Stimulated activated memory B cell treated with anti-CD40 and anti-IgM and Interleukin-4, amounts not matched to agents 10 μg/mL and 1 μg/mL and 100 μg/mL, for 72 hours (primary cell): ENCODE measurements around the gene WDFY1.

Experiments used
- ATAC-seq: fragments of 150-1000 bp; cut with Tn5 transposase; 2 replicates; pipeline ENCODE4 v1.10.0; 2021
- H3K27ac Mint-ChIP-seq: one replicate; pipeline ENCODE4 v1.8.0; 2022; ENCODE audit warnings: mild to moderate bottlenecking, mixed read lengths
- H3K27me3 Mint-ChIP-seq: one replicate; pipeline ENCODE4 v1.8.0; 2022; ENCODE audit warnings: mixed read lengths
- H3K36me3 Mint-ChIP-seq: one replicate; pipeline ENCODE4 v1.8.0; 2022; ENCODE audit warnings: mixed read lengths
- H3K4me1 Mint-ChIP-seq: one replicate; pipeline ENCODE4 v1.8.0; 2022; ENCODE audit warnings: mixed read lengths
- H3K4me3 Mint-ChIP-seq: one replicate; pipeline ENCODE4 v1.8.0; 2022; ENCODE audit warnings: mild to moderate bottlenecking, moderate library complexity, mixed read lengths
- H3K9me3 Mint-ChIP-seq: one replicate; pipeline ENCODE4 v1.8.0; 2022; ENCODE audit warnings: mixed read lengths

Gene WDFY1

GRCh38 chr2:223870840-223871611, 74.1 kb downstream of the WDFY1 start:
- H3K27me3 Mint-ChIP-seq: no peaks in the 10 kb centered on the region
- H3K4me3 Mint-ChIP-seq: no peak overlapping the region
- no peak overlapping the region for H3K27ac Mint-ChIP-seq
- H3K9me3 Mint-ChIP-seq: no peaks in the 10 kb centered on the region
- peaks cover 7% of the 10 kb centered on the region for H3K4me1 Mint-ChIP-seq
- H3K36me3 Mint-ChIP-seq: peaks cover 29% of the 10 kb centered on the region
- no peak for ATAC-seq

GRCh38 chr2:223868005-223868404, 77.1 kb downstream of the WDFY1 start:
- ATAC-seq: no peak
- Mint-ChIP-seq H3K4me1 (peaks cover 22% of the 10 kb centered on the region), H3K27ac (no peak overlapping the region), H3K9me3 (no peaks in the 10 kb centered on the region), H3K4me3 (no peak overlapping the region), H3K36me3 (peaks cover 23% of the 10 kb centered on the region), H3K27me3 (no peaks in the 10 kb centered on the region)

GRCh38 chr2:223865907-223866508, 79.1 kb downstream of the WDFY1 start:
- no peaks in the 10 kb centered on the region for H3K27me3 Mint-ChIP-seq
- H3K36me3 Mint-ChIP-seq: peaks cover 18% of the 10 kb centered on the region
- H3K4me3 Mint-ChIP-seq: no peak overlapping the region
- no peak for ATAC-seq
- H3K27ac Mint-ChIP-seq: peak overlapping the region; percentile 63
- H3K4me1 Mint-ChIP-seq: peaks cover 26% of the 10 kb centered on the region
- no peaks in the 10 kb centered on the region for H3K9me3 Mint-ChIP-seq

- Mint-ChIP-seq H3K27ac (peak overlapping the region; percentile 63), H3K36me3 (peaks cover 24% of the 10 kb centered on the region), H3K4me3 (peak overlapping the region; percentile 16), H3K27me3 (no peaks in the 10 kb centered on the region), H3K4me1 (peaks cover 34% of the 10 kb centered on the region), H3K9me3 (no peaks in the 10 kb centered on the region)
- ATAC-seq: peak; percentile 71
Observed at GRCh38 chr2:223865124-223865523, 80.0 kb downstream of the WDFY1 start.

GRCh38 chr2:223863491-223863890, 81.6 kb downstream of the WDFY1 start:
- H3K4me3 Mint-ChIP-seq: no peak overlapping the region
- peaks cover 46% of the 10 kb centered on the region for H3K4me1 Mint-ChIP-seq
- H3K9me3 Mint-ChIP-seq: no peaks in the 10 kb centered on the region
- H3K27me3 Mint-ChIP-seq: no peaks in the 10 kb centered on the region
- H3K27ac Mint-ChIP-seq: no peak overlapping the region
- no peak for ATAC-seq
- peaks cover 17% of the 10 kb centered on the region for H3K36me3 Mint-ChIP-seq

- Mint-ChIP-seq H3K36me3 (peaks cover 21% of the 10 kb centered on the region), H3K27me3 (no peaks in the 10 kb centered on the region), H3K4me1 (peaks cover 46% of the 10 kb centered on the region), H3K27ac (peak overlapping the region; percentile 38), H3K4me3 (no peak overlapping the region), H3K9me3 (no peaks in the 10 kb centered on the region)
- ATAC-seq: no peak
Observed at GRCh38 chr2:223860809-223861738, 84.1 kb downstream of the WDFY1 start.

- no peak overlapping the region for H3K4me3 Mint-ChIP-seq
Observed at GRCh38 chr2:223859070-223859469, 86.1 kb downstream of the WDFY1 start.

GRCh38 chr2:223856584-223856983, 88.6 kb downstream of the WDFY1 start:
- ATAC-seq: no peak
- H3K27me3 Mint-ChIP-seq: no peaks in the 10 kb centered on the region
- peak overlapping the region; percentile 59 for H3K27ac Mint-ChIP-seq

More at GRCh38 chr2:223859070-223859469, 86.1 kb downstream of the WDFY1 start:
- H3K36me3 Mint-ChIP-seq: peaks cover 20% of the 10 kb centered on the region
- no peak for ATAC-seq
- no peaks in the 10 kb centered on the region for H3K9me3 Mint-ChIP-seq
- peaks cover 38% of the 10 kb centered on the region for H3K4me1 Mint-ChIP-seq
- H3K27me3 Mint-ChIP-seq: no peaks in the 10 kb centered on the region
- H3K27ac Mint-ChIP-seq: peak overlapping the region; percentile 29

GRCh38 chr2:223856021-223856420, 89.1 kb downstream of the WDFY1 start:
- H3K9me3 Mint-ChIP-seq: peaks cover 3% of the 10 kb centered on the region
- H3K27ac Mint-ChIP-seq: peak overlapping the region; percentile 59
- H3K36me3 Mint-ChIP-seq: peaks cover 37% of the 10 kb centered on the region
- no peak overlapping the region for H3K4me3 Mint-ChIP-seq
- no peak for ATAC-seq
- no peaks in the 10 kb centered on the region for H3K27me3 Mint-ChIP-seq
- H3K4me1 Mint-ChIP-seq: peaks cover 42% of the 10 kb centered on the region

More at GRCh38 chr2:223856584-223856983, 88.6 kb downstream of the WDFY1 start:
- Mint-ChIP-seq H3K36me3 (peaks cover 36% of the 10 kb centered on the region), H3K4me3 (no peak overlapping the region), H3K4me1 (peaks cover 41% of the 10 kb centered on the region), H3K9me3 (no peaks in the 10 kb centered on the region)

- Mint-ChIP-seq H3K36me3 (peaks cover 37% of the 10 kb centered on the region), H3K27ac (peak overlapping the region; percentile 66), H3K4me1 (peaks cover 37% of the 10 kb centered on the region), H3K9me3 (peaks cover 5% of the 10 kb centered on the region), H3K27me3 (no peaks in the 10 kb centered on the region), H3K4me3 (no peak overlapping the region)
- no peak for ATAC-seq
Observed at GRCh38 chr2:223855426-223855825, 89.7 kb downstream of the WDFY1 start.

- peaks cover 35% of the 10 kb centered on the region for H3K4me1 Mint-ChIP-seq
- no peaks in the 10 kb centered on the region for H3K27me3 Mint-ChIP-seq
- peak overlapping the region; percentile 44 for H3K4me3 Mint-ChIP-seq
- peaks cover 8% of the 10 kb centered on the region for H3K9me3 Mint-ChIP-seq
- ATAC-seq: peak; percentile 51
- H3K36me3 Mint-ChIP-seq: peaks cover 44% of the 10 kb centered on the region
- H3K27ac Mint-ChIP-seq: peak overlapping the region; percentile 66
Observed at GRCh38 chr2:223854741-223855140, 90.4 kb downstream of the WDFY1 start.

GRCh38 chr2:223853425-223853837, 91.7 kb downstream of the WDFY1 start:
- H3K4me1 Mint-ChIP-seq: peaks cover 23% of the 10 kb centered on the region
- no peak for ATAC-seq
- H3K27me3 Mint-ChIP-seq: no peaks in the 10 kb centered on the region
- H3K36me3 Mint-ChIP-seq: peaks cover 57% of the 10 kb centered on the region
- H3K27ac Mint-ChIP-seq: no peak overlapping the region
- peaks cover 15% of the 10 kb centered on the region for H3K9me3 Mint-ChIP-seq
- no peak overlapping the region for H3K4me3 Mint-ChIP-seq

GRCh38 chr2:223852281-223852795, 92.8 kb downstream of the WDFY1 start:
- H3K9me3 Mint-ChIP-seq: peaks cover 15% of the 10 kb centered on the region
- no peak for ATAC-seq
- H3K27ac Mint-ChIP-seq: no peak overlapping the region
- no peaks in the 10 kb centered on the region for H3K27me3 Mint-ChIP-seq
- peaks cover 23% of the 10 kb centered on the region for H3K4me1 Mint-ChIP-seq
- H3K36me3 Mint-ChIP-seq: peaks cover 67% of the 10 kb centered on the region
- no peak overlapping the region for H3K4me3 Mint-ChIP-seq

- ATAC-seq: no peak
- peaks cover 10% of the 10 kb centered on the region for H3K4me1 Mint-ChIP-seq
Observed at GRCh38 chr2:223847410-223847809, 97.7 kb downstream of the WDFY1 start.

GRCh38 chr2:223846515-223846914, 98.6 kb downstream of the WDFY1 start:
- H3K4me1 Mint-ChIP-seq: peaks cover 9% of the 10 kb centered on the region
- H3K9me3 Mint-ChIP-seq: peaks cover 15% of the 10 kb centered on the region
- H3K36me3 Mint-ChIP-seq: peaks cover 49% of the 10 kb centered on the region
- no peak overlapping the region for H3K4me3 Mint-ChIP-seq
- H3K27ac Mint-ChIP-seq: peak overlapping the region; percentile 7
- ATAC-seq: no peak
- no peaks in the 10 kb centered on the region for H3K27me3 Mint-ChIP-seq

More at GRCh38 chr2:223847410-223847809, 97.7 kb downstream of the WDFY1 start:
- no peaks in the 10 kb centered on the region for H3K27me3 Mint-ChIP-seq
- H3K27ac Mint-ChIP-seq: peak overlapping the region; percentile 7
- H3K9me3 Mint-ChIP-seq: peaks cover 15% of the 10 kb centered on the region
- no peak overlapping the region for H3K4me3 Mint-ChIP-seq
- H3K36me3 Mint-ChIP-seq: peaks cover 54% of the 10 kb centered on the region
